HepG2 (cell line): ENCODE data around the gene SPIRE1. TPM values are rescaled to one million over a fixed set of nuclear protein-coding genes. Genes with fewer than 3 reads are reported as not detected.

ENCODE experiments used
- ATAC-seq: fragments of 200-7000 bp; cut with Tn5 transposase; 3 replicates; pipeline ENCODE4 v1.9.1; 2020; ENCODE audit warnings: mild to moderate bottlenecking, moderate library complexity
- BruUV-seq: library from RNA; stranded (reverse); fragments of 400-500 nt; replicated peaks from 2 replicates; lab custom pipeline; 2021; lab: Mats Ljungman, UMichigan
- CTCF ChIA-PET: fragments of 300-600 bp; formaldehyde crosslinking; extraction: SDS; loops from one replicate; lab custom pipeline; 2021; ENCODE audit warnings: low total read pairs, inconsistent platforms, low intra/inter-chr PET ratio; lab: Yijun Ruan, JAX
- POLR2A ChIA-PET: fragments of 350-600 bp; sonication (Branson Sonifier 250); formaldehyde crosslinking; loops from one replicate; lab custom pipeline; 2020; ENCODE audit warnings: antibody characterized with exemption, inconsistent platforms; lab: Yijun Ruan, JAX
- DNase-seq: peaks from one replicate; pipeline ENCODE4 v3.0.0-alpha.2; 2015; ENCODE audit warnings: low spot score
- FAIRE-seq: peaks from 3 replicates; lab custom pipeline; 2011; peaks lifted over from hg19 to GRCh38; lab: Jason Lieb, UNC
- H2AFZ ChIP-seq: one replicate; pipeline ENCODE4 v1.6.1; 2011; ENCODE audit warnings: low read length, inconsistent platforms
- H3K27ac ChIP-seq: fragments of 300-600 bp; 3 replicates; pipeline ENCODE4 v1.8.0; 2011; ENCODE audit warnings: mixed run types, mild to moderate bottlenecking, mixed read lengths, low read length, inconsistent platforms; ENCODE audit not compliant: insufficient read depth; ENCODE audit errors: extremely low read length
- H3K27me3 ChIP-seq, 2 experiments: fragments of 200-600 bp in 1 of 2; 2 replicates in 1 of 2; 3 replicates in 1 of 2; pipeline versions ENCODE4 v1.6.0 to v1.8.0; 2011; ENCODE audit warnings: low read length in 2 of 2, mild to moderate bottlenecking in 2 of 2, moderate library complexity in 2 of 2, inconsistent platforms in 1 of 2; ENCODE audit not compliant: insufficient read depth in 2 of 2, control insufficient read depth in 1 of 2
- H3K36me3 ChIP-seq, 2 experiments: fragments of 200-600 bp in 1 of 2; replicated peaks in 1 of 2; 2 replicates in 1 of 2; 3 replicates in 1 of 2; pipeline versions ENCODE4 v1.5.1 to v1.8.0; 2011; ENCODE audit warnings: low read length in 2 of 2, inconsistent platforms in 1 of 2; ENCODE audit not compliant: insufficient read depth in 2 of 2, control insufficient read depth in 1 of 2
- H3K4me1 ChIP-seq: 2 replicates; pipeline ENCODE4 v1.5.1; 2012; ENCODE audit warnings: low read length, inconsistent platforms; ENCODE audit not compliant: insufficient read depth
- H3K4me2 ChIP-seq: 2 replicates; pipeline ENCODE4 v1.6.0; 2011; ENCODE audit warnings: low read depth, low read length, inconsistent platforms
- H3K4me3 ChIP-seq, 3 experiments: fragments of 200-600 bp in 1 of 3; sonication (generic), shearing (Covaris generic) in 1 of 3; replicated peaks in 1 of 3; 2 replicates each; pipeline ENCODE4 v1.5.1; 2011 to 2016; ENCODE audit warnings: low read length in 3 of 3, inconsistent platforms in 2 of 3, low read depth in 2 of 3, mild to moderate bottlenecking in 2 of 3, control low read depth in 1 of 3, mixed read lengths in 1 of 3; ENCODE audit not compliant: insufficient read depth in 1 of 3
- H3K79me2 ChIP-seq: one replicate; pipeline ENCODE4 v1.6.1; 2011; ENCODE audit warnings: low read length, inconsistent platforms; ENCODE audit not compliant: insufficient read depth
- H3K9ac ChIP-seq: 2 replicates; pipeline ENCODE4 v1.6.0; 2011; ENCODE audit warnings: mild to moderate bottlenecking, low read depth, low read length, inconsistent platforms; ENCODE audit not compliant: insufficient read depth
- H3K9me3 ChIP-seq: 2 replicates; pipeline ENCODE4 v1.5.1; 2012; ENCODE audit warnings: mild to moderate bottlenecking, low read length
- H4K20me1 ChIP-seq: 2 replicates; pipeline ENCODE4 v1.6.0; 2011; ENCODE audit warnings: inconsistent platforms, mild to moderate bottlenecking, low read length, moderate library complexity; ENCODE audit not compliant: insufficient read depth
- NFIC ChIP-seq: IDR thresholded peaks from 2 replicates; pipeline ENCODE4 v1.6.1; 2012; ENCODE audit warnings: mild to moderate bottlenecking, low read length, inconsistent platforms
- PTBP1 ChIP-seq: fragments of 200-400 bp; formaldehyde crosslinking; IDR thresholded peaks from 2 replicates; pipeline ENCODE4 v1.6.1; 2018; ENCODE audit warnings: low read length, low read depth; ENCODE audit not compliant: poor library complexity, severe bottlenecking
- STAG1 ChIP-seq: sonication (generic); formaldehyde crosslinking; IDR thresholded peaks from 2 replicates; pipeline ENCODE4 v1.4.0; 2020; ENCODE audit warnings: missing genetic modification reagents
- ZEB1 ChIP-seq: IDR thresholded peaks from 2 replicates; pipeline ENCODE4 v1.6.1; 2012; ENCODE audit warnings: mild to moderate bottlenecking, low read depth, inconsistent platforms; ENCODE audit not compliant: insufficient replicate concordance
- ZNF12 ChIP-seq: sonication (generic); formaldehyde crosslinking; IDR thresholded peaks from 2 replicates; pipeline ENCODE4 v1.5.0; 2020; ENCODE audit warnings: missing genetic modification reagents
- ZNF24 ChIP-seq: fragments of 450-650 bp; IDR thresholded peaks from 2 replicates; pipeline ENCODE4 v1.6.1; 2017; ENCODE audit warnings: antibody characterized with exemption, mild to moderate bottlenecking
- ZNF556 ChIP-seq: sonication (generic); formaldehyde crosslinking; IDR thresholded peaks from 2 replicates; pipeline ENCODE4 v1.4.0; 2020; ENCODE audit warnings: mild to moderate bottlenecking, missing genetic modification reagents, borderline replicate concordance
- WGBS: methylation state at CpG from one replicate; pipeline ENCODE4 v1.1.6; 2017; ENCODE audit warnings: low lambda C conversion rate; 5-methylcytosine and 5-hydroxymethylcytosine counted together
- in situ Hi-C: cut with HindIII; loops from 2 replicates; pipeline ENCODE4 v1.10.0; 2017; ENCODE audit warnings: low pct_unique_long_range_greater_than_20kb; ENCODE audit not compliant: extremely low pct_ligation_motif_present
- intact Hi-C: fragments of 100-400 bp; cut with micrococcal nuclease; formaldehyde crosslinking; loops from one replicate; pipeline ENCODE4 v1.10.0; 2022; ENCODE audit not compliant: unreplicated experiment
- polyA plus RNA-seq, 8 experiments: library from polyadenylated mRNA; depleted of rRNA in 3 of 8; stranded (reverse) in 7 of 8; unstranded in 1 of 8; fragments of >200 nt; fragmentation: Illumina TruSeq in 4 of 8; extraction: Trizol in 4 of 8; gene quantifications; 2 replicates each; pipeline versions ENCODE4 v1.2.1 to v1.2.3, GENCODE V29; 2011 to 2016; ENCODE audit warnings: low read depth in 4 of 8, missing spikeins in 1 of 8, mixed read lengths in 1 of 8; ENCODE audit not compliant: insufficient read depth in 1 of 8
- total RNA-seq, 5 experiments: library from RNA; depleted of rRNA; stranded (reverse); fragments of >200 nt; fragmentation: Illumina TruSeq; extraction: Trizol; gene quantifications; 2 replicates each; pipeline ENCODE4 v1.2.3, GENCODE V29; 2016; ENCODE audit warnings: low read depth in 1 of 5
- TF ChIP-seq, protein P1 (sequence below): IDR thresholded peaks from 2 replicates; pipeline ENCODE4 v1.6.1; 2016; ENCODE audit warnings: control low read depth

SPIRE1 gene
- total and polyA plus RNA-seq, 2 of the 13 experiments (the other 11 are each of a cell fraction or from before 2014, with no cell fraction given), result 9.9 to 21.3 TPM

GRCh38 chr18:12428923-12429322, 229.0 kb downstream of the SPIRE1 start (continued):
- TF ChIP-seq, protein P1, sequence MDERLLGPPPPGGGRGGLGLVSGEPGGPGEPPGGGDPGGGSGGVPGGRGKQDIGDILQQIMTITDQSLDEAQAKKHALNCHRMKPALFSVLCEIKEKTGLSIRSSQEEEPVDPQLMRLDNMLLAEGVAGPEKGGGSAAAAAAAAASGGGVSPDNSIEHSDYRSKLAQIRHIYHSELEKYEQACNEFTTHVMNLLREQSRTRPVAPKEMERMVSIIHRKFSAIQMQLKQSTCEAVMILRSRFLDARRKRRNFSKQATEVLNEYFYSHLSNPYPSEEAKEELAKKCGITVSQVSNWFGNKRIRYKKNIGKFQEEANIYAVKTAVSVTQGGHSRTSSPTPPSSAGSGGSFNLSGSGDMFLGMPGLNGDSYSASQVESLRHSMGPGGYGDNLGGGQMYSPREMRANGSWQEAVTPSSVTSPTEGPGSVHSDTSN, result no peak
- TF ChIP-seq STAG1, result no peak
- TF ChIP-seq ZNF24, result no peak

- Histone ChIP-seq H3K27me3 (no peaks in the 10 kb centered on the region), H3K4me3 (no peak overlapping the region), H3K4me1 (peaks cover 18% of the 10 kb centered on the region), H3K79me2 (no peaks in the 10 kb centered on the region), H3K36me3 (peaks cover 6 to 29% of the 10 kb centered on the region in 2 experiments; a peak in 4 of 5 replicates), H3K4me2 (no peak overlapping the region), H4K20me1 (no peaks in the 10 kb centered on the region), H3K9ac (no peak overlapping the region), H3K27ac (no peak overlapping the region), H3K9me3 (no peaks in the 10 kb centered on the region), H2AFZ (no peak overlapping the region)
- ChIA-PET POLR2A (interaction anchor here (0.7 kb wide), 1 partner anchor 16 kb away, joined by 3 read pairs; no protein-coding TSS in a partner anchor), CTCF (no interaction called here)
- intact Hi-C loops (no loop called here), in situ Hi-C loops (no loop called here)
- ATAC-seq (no peak), DNase-seq (no peak), FAIRE-seq (no peak)
- BruUV-seq, result no TSS peak
- TF ChIP-seq ZNF12 (CRISPR knock-in tag) (no peak), ZEB1 (no peak), ZNF556 (no peak), PTBP1 (no peak), NFIC (no peak)
- 94% methylated on average over 3 of the region's 3 CpGs for WGBS
Measured at GRCh38 chr18:12426924-12427323, 231.0 kb downstream of the SPIRE1 start.
